Spinal cord (tissue), 10 donors: Measurements from ENCODE around the gene C1orf216. TPM values are rescaled to one million over a fixed set of nuclear protein-coding genes. Genes with fewer than 3 reads are reported as not detected.

Experiments used
- DNase-seq, 6 donors: peaks; one replicate each; pipeline versions ENCODE4 v3.0.0 to v3.0.0-alpha.2; 2013 to 2015; ENCODE audit warnings: low spot score in 6 of 6, low read depth in 4 of 6
- H3K27ac ChIP-seq: one replicate; pipeline ENCODE4 v1.5.1; 2013; ENCODE audit warnings: low read depth, low read length, control low read depth
- H3K27me3 ChIP-seq: one replicate; pipeline ENCODE4 v1.6.1; 2013; ENCODE audit warnings: low read length; ENCODE audit not compliant: control insufficient read depth, insufficient read depth
- H3K36me3 ChIP-seq: one replicate; pipeline ENCODE4 v1.6.1; 2013; ENCODE audit warnings: low read length; ENCODE audit not compliant: control insufficient read depth, insufficient read depth
- H3K4me1 ChIP-seq: one replicate; pipeline ENCODE4 v1.6.1; 2013; ENCODE audit warnings: low read length; ENCODE audit not compliant: control insufficient read depth, insufficient read depth
- H3K4me3 ChIP-seq: one replicate; pipeline ENCODE4 v1.5.1; 2013; ENCODE audit warnings: low read depth, low read length, control low read depth
- H3K9me3 ChIP-seq: one replicate; pipeline ENCODE4 v1.6.1; 2013; ENCODE audit warnings: low read length; ENCODE audit not compliant: control insufficient read depth, insufficient read depth
- WGBS: methylation state at CpG from one replicate; pipeline ENCODE4 v1.1.5; 2013; ENCODE audit warnings: missing lambda C conversion rate; ENCODE audit not compliant: insufficient coverage; 5-methylcytosine and 5-hydroxymethylcytosine counted together
- long read RNA-seq, 4 donors: transcript quantifications; one replicate each; lab custom pipeline, GENCODE V29; 2026
- polyA plus RNA-seq, 2 donors: library from polyadenylated mRNA; unstranded; fragments of 120-200 nt; gene quantifications; one replicate each; pipeline ENCODE4 v1.2.1, GENCODE V29; 2013; ENCODE audit not compliant: insufficient read length in 2 of 2
- total RNA-seq, 2 donors: library from RNA; depleted of rRNA in 1 of 2; stranded (reverse); fragments of 120-200 nt in 1 of 2; fragments of >200 nt in 1 of 2; gene quantifications; one replicate each; pipeline versions ENCODE4 v1.2.3 to v1.2.4, GENCODE V29; 2013 to 2014
- donor health status: healthy.

C1orf216 gene, protein sequence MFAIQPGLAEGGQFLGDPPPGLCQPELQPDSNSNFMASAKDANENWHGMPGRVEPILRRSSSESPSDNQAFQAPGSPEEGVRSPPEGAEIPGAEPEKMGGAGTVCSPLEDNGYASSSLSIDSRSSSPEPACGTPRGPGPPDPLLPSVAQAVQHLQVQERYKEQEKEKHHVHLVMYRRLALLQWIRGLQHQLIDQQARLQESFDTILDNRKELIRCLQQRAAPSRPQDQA
- 10 to 100 TPM; 24.0 to 47.2 TPM for total RNA-seq
- polyA plus RNA-seq = 10 to 100 TPM; 65.0 to 67.0 TPM
- long read RNA-seq, donor 1, transcript C1orf216-201 (2 exons, 3,218 nt) = major isoform, 31 of 31 reads
- long read RNA-seq, donor 1, partial matches to known transcripts = 0 of 31 reads
- long read RNA-seq, donor 1, other reads (novel, unspliced or antisense) = 0 of 31 reads
- long read RNA-seq, donor 2, transcript C1orf216-201 (2 exons, 3,218 nt) = major isoform, 14 of 14 reads
- long read RNA-seq, donor 2, partial matches to known transcripts = 0 of 14 reads
- long read RNA-seq, donor 2, other reads (novel, unspliced or antisense) = 0 of 14 reads
- long read RNA-seq, donor 3, transcript C1orf216-201 (2 exons, 3,218 nt) = major isoform, 16 of 16 reads
- long read RNA-seq, donor 3, partial matches to known transcripts = 0 of 16 reads
- long read RNA-seq, donor 3, other reads (novel, unspliced or antisense) = 0 of 16 reads
- long read RNA-seq, donor 4, partial matches to known transcripts = 0 of 4 reads
- long read RNA-seq, donor 4, other reads (novel, unspliced or antisense) = 0 of 4 reads

DNA sequence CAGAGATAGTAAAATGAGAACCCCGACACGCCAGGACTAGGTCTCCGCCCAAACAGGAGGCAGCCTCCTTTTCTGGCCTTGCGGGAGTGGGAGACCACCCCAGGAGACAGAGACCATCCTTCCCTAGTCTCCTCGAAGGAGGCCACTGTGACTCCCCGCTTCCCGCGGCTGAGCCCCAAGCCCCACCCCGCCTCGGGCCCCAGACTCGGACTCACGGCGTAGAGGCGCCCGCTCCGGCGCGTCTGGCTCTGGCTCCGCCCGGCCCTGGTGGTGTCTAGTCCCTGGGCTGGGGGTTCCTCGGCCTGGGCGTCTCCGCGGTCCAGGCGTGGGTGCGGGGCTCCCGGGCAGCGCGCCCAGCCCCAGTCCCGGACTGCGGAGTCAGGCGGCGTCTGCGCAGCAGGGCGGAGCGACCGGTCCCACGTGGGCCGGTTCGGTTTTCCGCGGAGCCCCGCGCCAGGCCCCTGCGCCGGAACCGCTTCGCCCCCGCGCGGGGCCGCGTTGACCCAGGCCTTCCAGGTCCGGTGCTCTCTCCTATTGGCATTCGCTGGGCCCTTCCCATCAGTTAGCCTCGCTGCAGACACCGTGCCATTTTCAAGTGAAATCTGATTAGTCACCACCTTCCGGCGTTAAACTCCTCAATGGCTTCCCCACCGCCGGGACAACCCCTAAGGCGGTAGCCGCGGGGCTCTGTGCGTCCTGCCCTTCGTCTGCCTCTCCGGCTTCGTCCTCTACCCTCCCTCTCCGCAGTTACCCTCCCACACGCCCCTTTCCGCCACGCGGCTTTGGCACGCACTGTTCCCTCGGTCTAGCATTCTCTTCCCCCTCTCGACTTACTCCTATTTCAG lies at the start of gene C1orf216:
Gene C1orf216, minus strand, starts transcription at position 393 of the 845 bp plus-strand sequence. CDS start 2,563 bp downstream, outside the sequence.
- peak within 1 kb of the TSS; percentile 69 for H3K27ac ChIP-seq
- DNase-seq = peak in 5 of 6 donors; percentile 36 to 89 (median 55)
- under 1% methylated on average over 76 of the region's 76 CpGs for WGBS
- H3K9me3 ChIP-seq = no peaks in the 10 kb centered on the region
- peak within 1 kb of the TSS; percentile 68 for H3K4me3 ChIP-seq
- peaks cover 30% of the 10 kb centered on the region for H3K4me1 ChIP-seq
- H3K27me3 ChIP-seq = no peaks in the 10 kb centered on the region
- peaks cover 15% of the 10 kb centered on the region for H3K36me3 ChIP-seq

DNA sequence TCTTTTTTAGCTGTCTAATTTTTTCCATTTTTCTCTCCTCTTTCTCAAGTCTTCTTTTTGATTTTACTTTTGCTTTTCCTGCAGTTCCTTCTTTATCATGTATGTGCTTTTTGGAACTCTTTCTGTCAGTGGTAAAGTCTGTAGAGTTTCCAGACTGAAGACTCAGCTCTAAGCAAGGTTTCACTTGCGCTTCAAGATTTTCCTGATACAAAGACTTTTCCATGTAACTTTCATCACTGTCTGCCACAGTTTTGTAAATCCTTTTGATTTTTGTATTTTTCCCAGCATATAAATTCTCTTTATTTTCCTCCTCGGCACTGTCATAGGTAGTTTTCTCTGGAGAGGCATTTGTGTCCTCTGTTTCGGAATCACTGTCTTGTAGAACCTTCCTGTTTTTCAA lies 45.6 kb upstream of the C1orf216 start:
- Histone ChIP-seq H3K4me1 (peaks cover 4% of the 10 kb centered on the region), H3K27me3 (no peaks in the 10 kb centered on the region), H3K27ac (no peak overlapping the region), H3K9me3 (no peaks in the 10 kb centered on the region), H3K4me3 (no peak overlapping the region), H3K36me3 (no peaks in the 10 kb centered on the region)
- 100% methylated on average over 1 of the region's 3 CpGs for WGBS
- no peak for DNase-seq

DNA sequence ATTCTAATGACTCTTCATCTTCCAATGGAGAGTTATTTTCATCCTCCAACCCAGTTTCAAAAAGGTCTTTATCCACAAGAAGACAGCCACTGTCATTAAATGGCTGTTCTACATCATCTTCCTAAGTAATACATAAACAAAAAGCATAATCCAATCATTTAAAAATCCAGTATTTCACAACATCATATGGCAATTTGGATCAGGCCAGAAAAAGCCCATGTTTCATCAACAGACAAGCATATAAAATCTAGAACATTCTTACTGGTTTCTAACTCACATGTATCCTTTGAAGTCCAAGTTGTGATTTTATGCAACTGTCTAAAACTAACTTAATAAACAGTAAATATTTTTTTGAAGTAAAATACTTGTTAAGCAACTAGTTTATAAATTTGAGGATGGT lies 44.5 kb upstream of the C1orf216 start:
- H3K36me3 ChIP-seq = no peaks in the 10 kb centered on the region
- no peaks in the 10 kb centered on the region for H3K9me3 ChIP-seq
- H3K4me3 ChIP-seq = no peak overlapping the region
- no peak for DNase-seq
- H3K27me3 ChIP-seq = no peaks in the 10 kb centered on the region
- H3K27ac ChIP-seq = no peak overlapping the region
- peaks cover under 1% of the 10 kb centered on the region for H3K4me1 ChIP-seq

DNA sequence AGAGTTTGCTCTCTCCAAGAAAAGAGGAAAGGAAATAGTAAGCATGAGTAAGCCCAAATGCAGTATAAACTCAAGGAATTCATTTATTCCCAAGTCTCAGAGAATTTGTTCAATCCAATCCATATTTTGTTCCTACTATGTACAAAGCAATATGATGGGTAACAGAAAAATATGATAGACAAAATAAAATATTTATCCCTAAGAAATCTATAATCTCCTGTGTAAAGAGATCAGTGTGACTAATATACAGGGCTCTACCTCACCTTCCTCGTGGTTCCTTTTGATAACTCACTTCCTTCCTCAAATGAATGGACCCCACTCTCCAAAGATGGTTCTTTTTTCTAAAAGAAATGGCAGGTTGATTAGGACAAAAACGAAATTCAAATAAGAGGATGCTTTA lies 43.5 kb upstream of the C1orf216 start:
- Histone ChIP-seq H3K27me3 (no peaks in the 10 kb centered on the region), H3K36me3 (no peaks in the 10 kb centered on the region), H3K4me1 (no peaks in the 10 kb centered on the region), H3K27ac (no peak overlapping the region), H3K9me3 (no peaks in the 10 kb centered on the region), H3K4me3 (no peak overlapping the region)
- no CpG with 5 or more reads among the region's 2 CpGs for WGBS
- no peak for DNase-seq

DNA sequence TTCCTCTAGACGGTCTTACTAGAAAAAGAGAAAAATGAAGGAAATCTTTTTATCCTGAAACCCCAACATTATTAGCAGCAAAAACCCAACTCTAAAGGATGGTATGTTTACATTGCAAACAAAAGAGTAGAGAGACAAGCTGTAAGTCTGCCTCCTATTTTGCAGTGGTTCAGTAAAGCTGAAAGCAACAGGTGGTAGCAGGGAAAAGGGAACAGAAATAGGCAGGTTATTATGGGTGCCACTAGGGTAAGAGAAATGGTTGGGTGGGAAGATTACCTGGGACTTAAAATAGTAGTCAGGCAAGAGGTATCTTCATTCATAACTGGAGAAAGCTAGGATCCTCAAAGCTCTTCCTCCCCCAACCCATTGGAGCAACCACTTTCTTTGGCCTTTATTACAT lies 37.4 kb upstream of the C1orf216 start:
- Histone ChIP-seq H3K36me3 (no peaks in the 10 kb centered on the region), H3K27me3 (no peaks in the 10 kb centered on the region), H3K4me1 (no peaks in the 10 kb centered on the region), H3K27ac (no peak overlapping the region), H3K4me3 (no peak overlapping the region), H3K9me3 (no peaks in the 10 kb centered on the region)
- WGBS = no CpG with 5 or more reads among the region's 1 CpG
- no peak for DNase-seq

DNA sequence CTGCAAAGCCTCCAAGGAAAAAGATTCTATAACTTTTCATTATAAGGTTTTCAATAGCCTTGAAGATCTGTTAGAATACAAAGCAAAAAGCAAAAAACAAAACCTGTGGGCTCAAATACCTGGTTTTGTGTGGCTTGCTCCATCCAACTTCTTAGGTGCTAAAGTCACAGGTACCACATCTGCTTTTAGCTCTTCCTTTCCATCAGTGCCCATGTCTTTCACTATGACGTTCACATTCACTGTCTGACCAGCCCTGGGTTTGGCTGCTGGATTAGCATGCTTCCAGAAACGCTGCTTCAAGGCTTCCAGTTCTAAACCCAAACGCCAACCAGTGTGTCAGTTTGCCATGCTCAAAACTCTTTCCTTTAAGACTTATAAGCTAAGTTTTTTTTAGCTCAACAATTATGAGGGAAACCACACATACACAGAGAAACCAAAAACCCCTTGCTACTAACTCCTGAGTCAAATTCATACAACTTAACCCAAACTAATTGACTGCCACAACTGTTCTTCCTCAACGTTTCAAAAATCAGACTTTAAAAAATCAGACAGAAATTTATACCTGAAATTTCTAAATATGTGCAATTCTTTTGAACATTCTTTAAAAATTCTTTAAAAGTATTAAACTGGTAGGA lies 35.1 kb upstream of the C1orf216 start:
- Histone ChIP-seq H3K27ac (no peak overlapping the region), H3K27me3 (no peaks in the 10 kb centered on the region), H3K4me3 (no peak overlapping the region), H3K4me1 (no peaks in the 10 kb centered on the region), H3K36me3 (no peaks in the 10 kb centered on the region), H3K9me3 (no peaks in the 10 kb centered on the region)
- WGBS = 96% methylated on average over 3 of the region's 4 CpGs
- no peak for DNase-seq

DNA sequence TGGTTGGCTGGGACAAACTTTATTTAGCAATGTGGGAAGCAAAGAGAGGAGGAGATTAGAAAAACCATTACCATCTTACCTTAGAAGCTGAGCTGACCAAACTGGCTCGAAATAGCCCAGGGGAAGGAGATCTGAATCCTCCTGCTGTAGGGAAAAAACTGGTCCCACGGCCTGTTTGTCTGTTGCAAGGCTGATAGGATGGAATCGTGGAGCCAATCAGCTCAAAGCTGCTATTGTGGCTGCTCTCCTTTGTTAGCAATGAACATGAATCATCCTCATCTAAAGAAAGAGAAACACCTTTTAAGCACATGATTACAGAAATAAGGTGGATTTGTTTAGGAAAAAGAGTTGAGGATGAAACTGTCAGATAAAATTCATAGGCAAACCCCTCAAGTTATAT lies 29.6 kb upstream of the C1orf216 start:
- Histone ChIP-seq H3K9me3 (no peaks in the 10 kb centered on the region), H3K4me3 (no peak overlapping the region), H3K27ac (no peak overlapping the region), H3K27me3 (no peaks in the 10 kb centered on the region), H3K36me3 (no peaks in the 10 kb centered on the region), H3K4me1 (no peaks in the 10 kb centered on the region)
- peak in 1 of 6 donors; percentile 2 for DNase-seq
- no CpG with 5 or more reads among the region's 3 CpGs for WGBS

DNA sequence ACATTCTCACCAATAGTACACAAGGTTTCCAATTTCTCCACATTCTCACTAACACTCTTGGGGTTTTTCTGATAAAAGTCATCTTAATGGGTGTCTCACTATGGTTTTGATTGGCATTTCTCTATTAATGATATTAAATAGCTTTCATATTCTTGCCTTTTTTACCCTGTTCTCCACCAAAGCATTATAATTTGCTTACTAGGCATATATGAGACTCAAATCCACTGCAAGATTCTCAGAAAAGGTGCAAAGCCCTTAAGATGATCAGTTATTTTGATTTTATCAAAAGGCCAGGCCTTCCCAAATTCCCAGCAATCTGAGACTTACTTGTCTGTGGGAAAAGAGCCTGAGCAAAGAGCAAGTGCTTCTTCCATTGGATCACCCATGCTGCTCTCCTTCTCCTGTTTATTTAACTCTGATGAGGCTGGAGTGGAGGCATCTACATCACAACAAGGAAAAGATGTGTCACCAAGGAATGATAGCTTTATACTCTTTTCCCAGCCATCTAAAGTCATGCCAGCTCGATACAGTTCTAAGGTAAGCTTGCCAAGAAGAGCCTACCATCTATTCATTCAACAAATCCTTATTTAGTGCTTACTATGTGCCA lies 26.5 kb upstream of the C1orf216 start:
- Histone ChIP-seq H3K36me3 (no peaks in the 10 kb centered on the region), H3K9me3 (no peaks in the 10 kb centered on the region), H3K4me3 (no peak overlapping the region), H3K27ac (no peak overlapping the region), H3K4me1 (no peaks in the 10 kb centered on the region), H3K27me3 (no peaks in the 10 kb centered on the region)
- WGBS = 100% methylated on average over 1 of the region's 1 CpG
- DNase-seq = no peak

DNA sequence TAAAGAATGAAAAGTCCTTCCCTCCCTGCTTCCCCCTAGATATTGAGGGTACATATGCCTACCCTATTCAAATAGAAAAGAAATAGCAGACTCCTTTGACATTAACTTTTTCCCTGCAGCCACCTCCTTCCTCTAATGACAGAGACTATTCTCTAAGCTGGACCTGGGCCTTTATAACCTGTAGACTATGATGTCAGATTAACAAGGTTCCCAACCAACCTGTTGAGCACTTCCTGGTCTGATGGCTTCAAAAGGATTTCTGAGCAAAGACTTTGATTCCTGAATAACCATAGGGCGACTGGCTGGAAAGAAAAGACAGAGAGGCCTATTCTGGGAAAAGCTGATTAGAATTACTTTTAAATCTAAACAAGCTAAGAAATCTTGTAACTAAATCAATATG lies 18.4 kb upstream of the C1orf216 start:
- H3K9me3 ChIP-seq = no peaks in the 10 kb centered on the region
- H3K36me3 ChIP-seq = no peaks in the 10 kb centered on the region
- H3K27me3 ChIP-seq = no peaks in the 10 kb centered on the region
- DNase-seq = no peak
- no peak overlapping the region for H3K4me3 ChIP-seq
- no peaks in the 10 kb centered on the region for H3K4me1 ChIP-seq
- WGBS = no CpG with 5 or more reads among the region's 1 CpG
- no peak overlapping the region for H3K27ac ChIP-seq
